Iris pigment epithelial cell (primary cell): ENCODE data around the gene SLC7A11.
A peak's percentile ranks its signal among the peaks of the same experiment; 100 is the strongest.
"Not testable (repeated sequence)": the region's sequence is repeated elsewhere in the genome, so short reads cannot be mapped to it uniquely, and the experiment has no call there.

Source experiments
- DNase-seq: peaks from one replicate; pipeline ENCODE4 v3.0.0-alpha.2; 2011; ENCODE audit warnings: low read depth

SLC7A11 gene

GRCh38 chr4:138242834-138243156 is 646 bp upstream of the SLC7A11 start:
- no peak for DNase-seq

DNA sequence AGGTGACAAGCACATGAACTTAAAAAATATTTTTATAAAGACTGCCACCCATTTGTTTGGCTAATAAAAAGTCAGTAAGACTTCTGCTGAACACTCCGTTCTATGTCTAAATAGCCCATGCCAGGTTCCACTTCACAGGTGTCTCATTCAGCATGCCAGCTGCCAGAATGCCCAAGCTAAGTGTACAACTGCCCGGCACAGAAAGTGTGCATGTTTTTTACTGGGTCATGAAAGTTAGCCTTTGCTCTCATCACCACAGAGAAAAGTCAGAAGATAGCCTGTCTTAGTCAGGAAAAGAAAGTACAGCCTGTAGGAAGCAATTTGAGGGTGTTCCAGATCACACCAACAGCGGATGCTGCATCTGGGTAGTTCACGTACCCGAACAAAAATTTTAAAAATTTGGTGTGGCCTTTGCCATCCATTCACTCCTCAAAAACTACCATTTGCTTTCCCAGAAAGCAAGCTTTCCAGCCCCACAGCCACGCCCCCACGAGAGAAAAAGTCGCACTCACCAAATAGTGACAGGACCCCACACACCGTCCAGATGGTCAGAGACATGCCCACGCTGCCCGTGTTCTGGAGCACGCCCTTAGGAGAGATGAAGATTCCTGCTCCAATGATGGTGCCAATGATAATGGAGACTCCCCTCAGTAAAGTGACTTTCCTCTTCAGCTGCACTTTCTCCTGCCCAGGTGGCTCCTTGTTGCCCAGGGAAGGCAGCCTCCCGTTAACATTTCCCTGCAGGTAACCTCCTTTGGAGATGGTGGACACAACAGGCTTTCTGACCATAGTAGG is 671 bp downstream of the SLC7A11 start:
- DNase-seq = peak; percentile 42

DNA sequence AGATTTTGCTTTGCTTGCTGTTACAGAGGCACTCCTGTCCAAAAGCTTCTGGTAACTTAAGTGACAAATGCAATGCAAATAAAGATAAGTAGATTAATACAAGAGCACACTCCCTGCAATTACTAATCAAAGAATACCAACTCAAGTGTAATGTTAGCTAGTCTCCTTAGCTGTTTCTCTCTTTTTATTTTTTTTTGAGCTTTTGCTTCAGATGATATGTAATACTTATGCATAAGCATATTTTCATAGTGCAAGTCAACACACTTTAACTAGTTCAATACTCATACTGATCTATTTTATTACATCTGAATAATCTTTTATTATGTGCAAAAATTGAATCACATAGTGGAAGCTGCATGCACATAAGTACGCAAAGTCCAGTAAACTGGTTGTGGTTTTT is 2.7 kb downstream of the SLC7A11 start:
- no peak for DNase-seq

DNA sequence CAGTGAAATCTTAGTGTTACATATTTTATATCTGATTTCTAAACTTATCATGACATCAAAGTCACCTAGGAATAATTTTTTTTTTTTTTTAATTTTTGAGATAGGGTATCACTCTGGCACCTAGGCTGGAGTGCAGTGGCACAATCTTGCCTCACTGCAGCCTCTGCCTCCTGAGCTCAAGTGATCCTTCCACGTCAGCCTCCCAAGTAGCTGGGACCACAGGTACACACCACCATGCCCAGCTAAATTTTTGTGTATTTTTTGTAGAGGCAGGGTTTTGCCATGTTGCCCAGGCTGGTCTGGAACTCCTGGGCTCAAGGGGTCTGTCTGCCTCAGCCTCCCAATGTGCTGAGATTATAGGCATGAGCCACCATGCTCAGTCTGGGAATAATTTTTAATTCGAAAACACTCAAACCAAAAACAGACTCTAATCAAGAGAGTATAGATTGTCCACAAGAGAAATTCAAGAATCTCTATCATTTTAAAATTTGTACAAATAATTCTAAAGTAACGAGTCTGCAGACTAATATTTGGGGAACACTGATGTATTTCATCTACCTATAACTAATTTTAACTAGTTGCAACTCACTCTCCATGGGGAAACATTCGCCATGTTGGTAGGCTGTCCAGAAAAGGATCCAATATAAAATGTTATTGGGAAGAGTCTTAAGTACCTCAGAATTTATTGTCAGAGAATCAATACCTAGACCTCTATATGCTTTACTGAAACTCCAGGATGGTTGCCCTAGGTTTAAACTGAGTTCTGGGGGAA is 3.4 kb downstream of the SLC7A11 start:
- DNase-seq = no peak

DNA sequence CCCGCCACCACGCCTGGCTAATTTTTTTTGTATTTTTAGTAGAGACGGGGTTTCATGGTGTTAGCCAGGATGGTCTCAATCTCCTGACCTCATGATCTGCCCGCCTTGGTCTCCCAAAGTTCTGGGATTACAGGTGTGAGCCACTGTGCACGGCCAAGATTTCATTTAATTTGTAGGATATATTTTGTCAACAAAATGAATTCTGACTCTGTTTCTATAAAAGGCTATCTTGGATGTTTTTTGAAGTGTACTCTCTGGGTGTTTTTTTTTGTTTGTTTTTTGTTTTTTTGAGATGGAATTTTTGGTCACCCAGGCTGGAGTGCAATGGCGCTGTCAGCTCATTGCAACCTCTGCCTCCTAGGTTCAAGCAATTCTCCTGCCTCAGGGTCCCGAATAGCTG is 5.0 kb downstream of the SLC7A11 start:
- not testable (repeated sequence) for DNase-seq

GRCh38 chr4:138236037-138236436 is 6.1 kb downstream of the SLC7A11 start:
- DNase-seq = no peak

DNA sequence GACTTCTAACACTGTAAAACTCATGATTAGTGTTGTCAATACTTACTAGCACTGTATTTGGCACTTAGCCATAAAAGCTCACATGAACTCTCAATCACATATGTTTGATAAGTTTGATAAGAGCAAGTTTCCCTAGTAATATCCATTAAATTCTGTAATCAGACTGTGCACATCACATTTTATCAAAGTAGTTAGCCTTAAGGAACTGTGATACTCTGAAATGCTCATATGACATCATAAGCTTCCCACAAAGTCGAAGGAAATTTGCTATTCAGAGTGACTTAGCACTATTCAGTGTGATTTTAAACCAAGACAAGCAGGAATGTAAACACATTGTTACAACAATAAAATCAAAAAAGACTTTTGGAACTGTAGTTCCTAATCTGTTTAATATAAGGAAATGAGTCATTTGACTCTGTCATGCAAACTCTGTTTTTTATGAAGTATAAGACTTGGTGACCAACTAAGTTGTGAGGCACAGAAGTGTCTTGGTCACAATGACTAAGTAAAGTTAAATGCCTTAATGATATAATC is 6.7 kb downstream of the SLC7A11 start:
- peak; percentile 92 for DNase-seq

GRCh38 chr4:138234248-138234647 is 7.9 kb downstream of the SLC7A11 start:
- DNase-seq = no peak

DNA sequence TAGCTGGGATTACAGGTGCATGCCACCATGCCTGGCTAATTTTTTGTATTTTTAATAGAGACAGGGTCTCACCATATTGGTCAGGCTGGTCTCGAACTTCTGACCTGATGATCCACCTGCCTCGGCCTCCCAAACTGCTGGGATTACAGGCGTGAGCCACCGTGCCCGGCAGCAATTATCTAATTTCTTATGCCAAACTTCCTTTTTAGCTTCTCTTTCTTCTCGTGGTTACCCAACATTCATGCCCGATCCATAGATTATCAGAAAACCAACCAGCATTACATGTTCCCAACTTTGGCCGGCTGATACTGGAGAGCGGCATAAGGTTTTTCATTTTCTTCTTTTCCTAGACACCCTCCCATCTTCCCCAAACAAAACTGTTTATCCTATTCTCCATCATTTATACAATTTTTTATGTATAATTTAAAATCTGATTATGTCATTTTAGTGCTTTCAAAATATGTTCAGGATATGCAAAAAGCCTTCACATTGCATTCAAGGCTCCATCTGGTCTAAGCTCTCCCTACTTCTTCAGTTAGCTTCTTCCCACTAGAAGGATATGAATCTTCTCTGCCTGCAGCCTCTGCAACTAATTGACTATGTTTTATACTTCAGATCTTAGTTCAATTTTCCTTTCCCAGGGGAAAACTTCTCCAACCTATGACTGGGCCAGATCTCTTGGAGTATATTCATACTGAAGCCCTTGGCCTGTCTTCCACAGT is 8.7 kb downstream of the SLC7A11 start:
- DNase-seq = no peak

GRCh38 chr4:138232364-138232763 is 9.8 kb downstream of the SLC7A11 start:
- DNase-seq = no peak

GRCh38 chr4:138230048-138230447 is 12.1 kb downstream of the SLC7A11 start:
- DNase-seq = no peak

- no peak for DNase-seq
Observed at GRCh38 chr4:138229160-138229559, 13.0 kb downstream of the SLC7A11 start.

DNA sequence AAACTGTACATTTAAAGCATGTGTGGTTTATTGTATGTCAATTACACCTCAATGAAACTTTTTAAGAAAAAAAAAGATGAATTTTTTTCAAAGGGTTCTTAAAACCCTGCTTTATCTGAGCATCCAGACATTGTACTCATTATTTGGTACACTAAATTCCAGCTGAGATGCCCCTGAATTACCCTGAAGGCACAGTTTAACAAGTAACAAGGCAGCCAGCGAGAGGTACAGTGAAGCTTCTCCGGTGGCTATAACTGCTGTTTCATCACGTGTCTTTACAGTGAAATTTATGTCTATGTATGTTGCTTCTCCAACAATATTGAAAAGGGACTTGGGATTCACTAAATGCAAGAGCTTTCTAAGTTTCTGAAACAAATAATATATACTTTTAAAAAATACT is 15.8 kb downstream of the SLC7A11 start:
- no peak for DNase-seq

DNA sequence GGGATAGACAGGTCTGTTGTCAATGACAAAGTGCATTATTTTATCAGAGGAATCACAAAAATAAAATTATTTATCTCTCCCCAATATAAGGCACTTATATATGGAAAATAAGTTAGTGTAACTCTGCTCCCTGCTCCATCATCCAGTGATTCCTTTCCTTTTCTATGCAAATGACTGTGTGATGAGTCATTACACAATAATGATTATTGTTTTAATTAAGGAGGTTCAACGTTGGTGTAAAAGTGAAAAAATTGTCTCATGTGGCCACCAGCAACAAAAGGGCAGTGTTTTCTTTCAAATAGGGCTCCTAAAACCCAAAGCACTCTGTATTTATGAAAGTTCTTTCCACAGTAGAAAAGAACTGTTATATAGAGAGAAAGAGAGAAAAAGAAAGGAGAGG is 16.7 kb downstream of the SLC7A11 start:
- DNase-seq = no peak

DNA sequence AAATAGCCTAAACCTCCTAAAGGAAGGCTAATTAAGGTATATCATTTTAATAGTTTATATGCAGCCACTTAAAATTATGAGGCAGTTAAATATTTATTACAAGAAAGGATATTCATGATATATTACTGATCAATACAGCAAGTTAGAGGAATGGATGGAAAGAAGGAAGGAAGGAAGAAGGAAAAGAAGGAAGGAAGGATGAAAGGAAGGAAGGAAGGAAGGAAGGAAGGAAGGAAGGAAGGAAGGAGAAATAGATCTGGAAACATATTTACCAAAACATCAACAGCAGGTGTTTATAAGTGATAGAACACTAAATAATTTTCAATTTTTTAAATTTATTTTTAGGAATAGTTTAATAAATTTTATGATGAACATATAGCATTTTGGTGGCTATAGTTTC is 17.5 kb downstream of the SLC7A11 start:
- DNase-seq = no peak

- no peak for DNase-seq
Observed at GRCh38 chr4:138223231-138223910, 18.8 kb downstream of the SLC7A11 start.

DNA sequence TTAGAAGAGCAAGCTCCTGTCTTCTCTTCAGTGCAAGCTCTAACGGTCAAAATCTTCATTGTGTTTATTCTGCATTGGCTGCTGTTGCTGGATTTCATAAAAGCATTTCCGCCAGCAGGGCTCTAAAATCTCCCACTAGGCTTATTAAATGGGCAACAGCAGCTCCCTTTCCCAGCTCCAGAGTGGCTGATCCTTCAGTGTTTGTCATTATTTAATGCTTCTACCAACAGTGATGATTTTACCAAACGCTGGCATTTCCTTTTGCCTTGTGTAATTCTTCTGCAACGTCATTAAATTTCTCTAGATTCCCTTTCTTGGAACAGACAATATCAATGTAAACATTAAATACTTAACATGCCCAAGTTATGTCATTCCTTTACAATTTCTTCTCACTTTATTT is 20.1 kb downstream of the SLC7A11 start:
- peak; percentile 90 for DNase-seq

GRCh38 chr4:138218976-138219375 is 23.2 kb downstream of the SLC7A11 start:
- DNase-seq = no peak

DNA sequence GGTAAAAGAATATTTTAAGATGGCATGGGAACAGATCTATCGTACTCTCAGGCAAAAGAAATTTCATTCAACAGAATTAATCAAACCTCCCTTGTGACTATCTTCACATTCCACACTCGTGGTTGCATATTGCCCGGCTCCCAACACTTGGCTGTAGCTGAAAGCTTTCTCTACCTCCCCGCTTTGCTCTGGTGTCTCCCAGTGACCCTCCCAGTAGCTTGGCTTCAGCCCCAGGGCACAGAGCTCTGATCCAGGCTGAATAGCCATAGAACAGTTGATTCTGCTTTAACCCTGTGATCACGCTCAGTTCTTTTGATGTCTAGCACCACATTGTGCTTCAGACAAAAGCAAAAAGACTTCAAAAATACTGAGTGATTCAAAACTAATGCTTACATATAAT is 24.6 kb downstream of the SLC7A11 start:
- DNase-seq = no peak

GRCh38 chr4:138216272-138216867 is 25.8 kb downstream of the SLC7A11 start:
- no peak for DNase-seq

DNA sequence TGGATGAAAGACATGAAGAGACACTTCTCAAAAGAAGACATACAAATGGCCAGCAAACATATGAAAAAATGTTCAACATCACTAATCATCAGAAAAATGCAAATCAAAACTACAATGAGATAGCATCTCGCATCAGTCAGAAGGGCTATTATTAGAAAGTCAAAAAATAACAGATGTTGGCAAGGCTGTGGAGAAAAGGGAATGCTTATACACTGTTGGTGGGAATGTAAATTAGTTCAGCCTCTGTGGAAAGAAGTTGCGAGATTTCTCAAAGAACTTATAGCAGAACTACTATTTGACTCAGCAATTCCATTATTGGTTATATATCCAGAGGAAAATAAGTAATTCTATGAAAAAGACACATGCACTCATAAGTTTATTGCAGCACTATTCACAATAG is 31.6 kb downstream of the SLC7A11 start:
- not testable (repeated sequence) for DNase-seq

DNA sequence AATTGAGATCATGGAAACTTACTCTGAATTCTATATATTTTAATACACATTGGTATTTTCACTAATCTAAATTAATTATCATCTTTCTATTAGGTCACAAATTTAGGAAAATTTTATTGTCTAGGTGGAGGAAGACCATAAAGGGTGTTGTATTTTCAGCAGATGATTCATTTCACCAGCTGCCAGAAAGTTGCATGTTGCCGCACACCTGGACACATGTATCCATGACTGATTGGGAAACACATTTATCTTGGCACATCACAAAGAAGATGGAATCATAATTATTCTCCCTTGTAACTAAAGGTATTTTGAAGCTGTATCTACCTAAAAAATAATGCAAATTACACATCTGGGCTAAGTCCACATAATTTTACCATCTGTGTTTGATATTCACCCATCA is 33.1 kb downstream of the SLC7A11 start:
- DNase-seq = no peak
